SK-N-SH treated with all-trans-retinoic acid at 6 μM for 48 hours (cell line): ENCODE results near the gene TM7SF2.

Experiments
- ESRRG ChIP-seq: fragments of 250-450 bp; sonication (Bioruptor Pico); IDR thresholded peaks from 2 replicates; pipeline ENCODE4 v1.6.1; 2021; ENCODE audit warnings: mild to moderate bottlenecking
- PATZ1 ChIP-seq: fragments of 250-450 bp; sonication (Bioruptor Pico); IDR thresholded peaks from 2 replicates; pipeline ENCODE4 v1.8.0; 2020; ENCODE audit warnings: mild to moderate bottlenecking, moderate library complexity, borderline replicate concordance
- RARB ChIP-seq: fragments of 250-450 bp; sonication (Bioruptor Pico); IDR thresholded peaks from 2 replicates; pipeline ENCODE4 v1.8.0; 2021; ENCODE audit warnings: mild to moderate bottlenecking, moderate library complexity
- SNAI2 ChIP-seq: fragments of 250-450 bp; sonication (Bioruptor Pico); IDR thresholded peaks from 2 replicates; pipeline ENCODE4 v1.5.0; 2020; ENCODE audit warnings: mild to moderate bottlenecking, moderate library complexity
- TSHZ2 ChIP-seq: fragments of 250-450 bp; sonication (Bioruptor Pico); IDR thresholded peaks from 2 replicates; pipeline ENCODE4 v1.5.0; 2020; ENCODE audit warnings: mild to moderate bottlenecking, moderate library complexity
- ZFP3 ChIP-seq: fragments of 250-450 bp; sonication (Bioruptor Pico); IDR thresholded peaks from 2 replicates; pipeline ENCODE4 v1.5.0; 2020; ENCODE audit warnings: mild to moderate bottlenecking, moderate library complexity
- ZFP30 ChIP-seq: fragments of 450-650 bp; formaldehyde crosslinking; IDR thresholded peaks from 2 replicates; pipeline ENCODE4 v1.5.0; 2022; ENCODE audit warnings: mild to moderate bottlenecking, moderate library complexity
- ZNF565 ChIP-seq: fragments of 450-650 bp; formaldehyde crosslinking; conservative IDR thresholded peaks from 2 replicates; pipeline ENCODE4 v1.5.0; 2020; ENCODE audit warnings: low read depth, mild to moderate bottlenecking, moderate library complexity
- ZNF70 ChIP-seq: fragments of 450-650 bp; formaldehyde crosslinking; IDR thresholded peaks from 2 replicates; pipeline ENCODE4 v1.5.0; 2020; ENCODE audit warnings: mild to moderate bottlenecking, moderate library complexity

GRCh38 chr11:65113361-65113756 lies 1.7 kb downstream of the TM7SF2 start:
- TF ChIP-seq ESRRG (CRISPR knock-in tag) (no peak), ZFP30 (CRISPR knock-in tag) (no peak), SNAI2 (CRISPR knock-in tag) (no peak), RARB (CRISPR knock-in tag) (no peak), PATZ1 (no peak), TSHZ2 (no peak), ZNF565 (CRISPR knock-in tag) (no peak), ZNF70 (CRISPR knock-in tag) (no peak), ZFP3 (CRISPR knock-in tag) (no peak)
